NCI-H128 (cell line): ENCODE data around the gene ERI3.

Experiments
- DNase-seq: peaks from one replicate; lab custom pipeline; 2025; ENCODE audit not compliant: unreplicated experiment; lab: John Stamatoyannopoulos, UW

The ERI3 gene

DNA sequence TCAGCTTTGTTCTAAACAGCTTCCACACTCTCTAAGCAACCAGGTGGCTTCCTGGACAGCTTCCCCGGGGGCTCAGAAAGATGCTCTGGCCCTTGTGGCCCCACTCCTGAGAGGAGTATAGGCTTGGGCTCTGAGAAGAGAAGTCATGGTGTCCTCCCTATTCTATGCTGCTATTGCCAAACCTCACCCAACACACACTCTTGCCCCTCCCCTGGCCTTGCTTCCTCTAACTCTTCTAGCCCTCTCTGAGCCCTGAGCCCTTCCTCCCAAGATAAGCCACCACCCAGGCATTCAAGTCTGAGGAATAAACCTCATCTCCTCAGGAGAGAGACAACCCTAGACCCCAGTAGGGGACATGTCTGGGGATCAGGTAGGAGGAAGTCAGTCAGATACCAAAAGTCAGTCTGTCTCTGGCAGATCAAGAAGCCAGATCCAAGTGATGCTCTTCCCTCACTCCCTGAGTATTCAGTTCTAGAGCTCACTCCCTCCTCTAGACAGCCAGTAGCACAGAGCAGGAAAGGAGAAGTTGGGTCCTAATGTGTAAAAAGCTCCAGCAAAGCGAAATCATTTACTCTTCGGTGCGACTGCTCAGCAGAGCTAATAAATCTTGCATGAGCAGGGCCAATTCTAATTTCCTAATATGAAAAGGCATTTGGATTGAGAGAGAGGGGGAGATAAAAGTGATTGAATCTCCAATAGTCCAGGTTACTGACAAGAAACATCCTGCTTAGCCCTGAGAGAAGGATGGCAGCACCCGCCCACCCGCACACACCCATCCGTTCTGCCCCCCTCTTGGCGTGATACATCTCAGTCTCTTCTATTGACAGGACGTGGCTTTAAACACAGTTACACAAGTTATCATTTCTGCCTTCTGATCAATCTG, 91.2 kb downstream of the ERI3 start:
- DNase-seq, result no peak

DNA sequence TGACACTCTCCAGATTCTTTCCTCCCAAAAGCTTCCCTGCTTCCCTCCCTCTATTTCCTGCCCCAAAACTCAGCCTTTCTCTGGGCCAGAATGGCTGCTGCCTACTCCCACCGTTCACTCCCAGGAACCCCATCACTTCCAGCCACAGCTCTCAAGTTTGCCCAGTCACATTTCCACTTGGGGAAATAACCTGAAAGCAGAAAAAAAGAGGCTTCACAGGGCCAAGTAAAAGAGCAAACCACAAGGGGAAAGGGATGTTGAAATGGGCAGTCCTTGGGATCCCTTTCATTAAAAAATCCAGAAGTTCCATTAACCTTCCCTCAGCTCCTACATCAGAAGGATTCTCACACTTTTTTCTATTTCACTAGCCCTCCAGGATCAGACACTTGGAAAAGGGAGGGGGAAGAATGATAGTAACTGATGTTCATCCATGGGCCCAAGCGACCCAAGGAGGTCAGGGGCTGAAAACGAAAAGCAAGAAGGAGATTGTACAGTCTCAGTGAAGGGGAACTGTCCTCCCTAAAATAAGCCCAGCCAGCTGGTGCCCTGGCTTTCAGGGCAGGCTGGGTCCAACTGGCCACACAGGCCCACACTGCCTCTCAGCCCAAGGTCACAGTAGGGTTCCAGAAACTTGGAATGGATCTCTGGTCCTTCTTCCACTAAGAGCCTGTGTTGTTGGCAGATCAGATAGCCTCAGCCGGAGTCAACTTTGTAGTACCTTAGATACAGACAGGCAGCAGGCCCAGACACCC, 92.1 kb downstream of the ERI3 start:
- no peak for DNase-seq

DNA sequence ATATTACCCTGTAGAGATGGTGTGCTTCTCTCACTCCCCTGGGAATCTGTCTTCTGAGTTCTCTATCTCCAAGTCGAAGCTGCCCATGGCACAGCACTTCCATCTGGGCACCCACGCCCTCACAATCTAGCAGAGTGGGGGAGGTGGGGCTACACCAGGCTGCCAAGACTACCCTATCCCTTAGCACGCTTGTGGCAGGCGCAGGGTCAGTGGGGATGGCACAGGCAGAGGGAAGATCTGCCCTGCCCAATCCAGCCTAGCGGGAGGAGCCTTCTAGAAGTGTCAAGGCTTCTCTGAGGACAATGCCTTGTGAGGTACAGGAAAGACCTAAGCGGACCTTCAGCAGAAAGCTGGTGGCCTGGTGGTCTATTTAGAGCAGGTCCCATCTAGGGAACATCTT, 92.6 kb downstream of the ERI3 start:
- no peak for DNase-seq

DNA sequence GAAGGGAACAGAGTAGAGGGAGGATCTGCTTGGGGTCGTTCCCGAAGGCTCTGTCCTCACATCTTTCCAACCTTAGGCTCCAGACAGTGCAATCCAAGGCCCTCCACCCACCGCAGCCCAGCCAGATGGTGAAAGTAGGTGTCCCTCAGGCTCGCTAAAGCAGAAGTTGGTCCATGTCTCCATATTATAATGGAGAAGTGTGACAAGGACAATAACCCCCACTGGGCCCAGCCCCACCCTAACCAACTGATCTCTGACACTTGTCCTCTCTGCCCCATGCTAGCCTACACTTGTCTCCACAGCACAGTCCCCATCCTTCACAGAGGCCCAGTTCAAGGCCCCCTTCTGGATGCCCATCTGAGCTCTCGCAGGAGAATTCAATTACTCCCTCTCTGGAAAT, 93.1 kb downstream of the ERI3 start:
- DNase-seq, result no peak

DNA sequence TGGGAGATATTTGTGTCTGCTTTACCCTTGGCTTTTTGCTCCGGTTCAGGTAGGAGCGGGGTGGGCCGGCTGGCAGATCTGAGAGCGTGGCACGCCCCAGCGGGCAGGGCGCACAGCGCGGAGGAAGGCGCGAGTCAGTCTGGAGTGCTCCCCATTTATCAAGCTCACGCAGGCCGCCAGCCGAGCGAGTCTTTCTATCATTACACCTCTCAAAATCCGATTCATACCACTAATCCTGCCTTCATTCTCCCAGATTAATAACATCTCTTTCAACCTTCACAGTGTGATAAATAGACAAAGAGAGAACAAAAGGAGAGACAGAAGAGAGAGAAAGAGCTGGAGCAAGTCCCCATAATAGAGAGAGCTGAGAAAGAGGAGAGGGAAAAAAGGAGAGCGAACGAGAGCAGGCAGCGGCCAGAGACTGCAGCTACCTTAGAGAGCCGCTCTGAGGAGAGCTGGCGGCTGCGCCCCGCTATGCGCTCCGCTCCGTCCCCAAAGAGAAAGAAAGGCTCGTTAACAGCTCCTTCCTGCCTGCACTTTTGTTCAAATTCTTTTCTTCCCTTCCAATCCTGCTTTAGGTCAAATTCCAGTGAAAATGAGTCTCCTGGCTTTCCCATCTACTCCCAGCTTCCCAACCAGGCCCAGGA, 93.8 kb downstream of the ERI3 start:
- DNase-seq, result no peak

DNA sequence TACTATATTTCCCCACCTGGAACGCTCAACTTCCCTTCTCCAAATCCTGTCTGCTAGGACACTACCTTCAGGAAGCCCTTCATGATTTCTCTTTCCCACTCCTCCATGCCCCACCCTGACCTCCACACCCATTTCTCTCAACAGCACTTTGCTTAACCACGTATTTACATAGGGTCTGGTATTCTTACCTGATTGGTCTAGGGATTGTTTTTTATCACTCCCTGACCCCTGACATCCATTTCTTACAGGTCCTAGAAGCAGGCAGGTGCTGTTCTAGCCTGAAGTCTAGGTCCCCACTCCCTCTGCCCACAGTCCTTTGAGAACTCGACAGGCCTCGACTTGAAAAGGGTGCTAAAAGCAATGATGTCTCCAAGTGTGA, 94.3 kb downstream of the ERI3 start:
- DNase-seq, result no peak

DNA sequence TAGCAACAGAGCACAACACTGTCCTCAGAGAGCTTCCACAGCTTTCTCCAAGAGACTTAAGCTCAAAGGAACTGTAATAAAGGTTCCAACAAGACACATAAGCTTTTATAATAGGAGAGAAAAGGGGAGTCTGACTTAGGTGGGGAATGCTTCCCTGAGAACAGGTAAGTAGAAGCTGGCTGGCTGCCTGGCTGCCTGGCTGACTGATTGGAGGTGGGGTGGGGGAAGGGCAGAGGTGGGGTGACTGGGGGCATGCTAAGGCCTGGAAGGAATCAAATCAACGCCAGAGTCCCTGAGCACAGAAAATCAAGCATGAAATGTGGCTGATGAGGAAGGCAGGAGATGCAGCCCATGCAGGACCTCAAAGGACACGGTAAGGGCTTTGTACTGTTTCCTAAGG, 96.0 kb downstream of the ERI3 start:
- DNase-seq, result no peak

DNA sequence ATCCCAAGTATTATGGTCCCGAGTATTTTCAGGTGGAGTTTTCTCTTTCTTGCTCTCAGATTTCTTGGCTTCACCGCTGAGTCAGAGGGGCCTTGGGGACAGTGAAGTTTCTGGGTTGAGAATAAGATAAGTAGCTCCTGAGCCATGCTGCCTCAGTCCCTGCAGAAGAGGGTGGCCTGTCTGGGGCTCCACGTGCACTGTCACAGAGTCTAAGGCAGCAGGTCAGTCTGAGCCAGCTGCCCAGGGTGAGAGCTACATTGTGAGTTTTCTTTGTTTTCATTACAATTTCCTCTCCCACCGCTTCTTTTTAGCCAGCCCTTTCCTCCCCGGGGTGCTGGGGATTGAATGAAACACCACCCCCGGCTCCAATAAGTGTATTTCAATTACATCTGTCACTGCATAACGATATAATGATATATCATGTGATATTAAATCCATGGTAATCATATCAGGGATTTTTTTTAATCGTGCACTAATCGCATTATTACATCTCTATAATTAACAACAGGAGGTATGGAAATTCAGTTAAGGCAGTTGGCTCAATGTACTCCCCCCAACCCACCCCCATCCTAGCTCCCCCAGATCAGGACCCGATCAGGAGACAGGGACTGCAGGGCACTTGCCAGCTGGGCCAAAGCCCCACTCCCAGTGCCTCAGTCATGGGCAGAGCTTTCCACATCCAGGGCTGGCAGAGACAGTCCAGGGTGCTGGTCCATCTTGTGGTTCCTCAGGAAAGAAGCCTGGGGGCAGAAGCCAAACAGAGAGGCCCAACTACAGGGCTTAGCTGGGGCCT, 98.1 kb downstream of the ERI3 start:
- DNase-seq, result no peak

DNA sequence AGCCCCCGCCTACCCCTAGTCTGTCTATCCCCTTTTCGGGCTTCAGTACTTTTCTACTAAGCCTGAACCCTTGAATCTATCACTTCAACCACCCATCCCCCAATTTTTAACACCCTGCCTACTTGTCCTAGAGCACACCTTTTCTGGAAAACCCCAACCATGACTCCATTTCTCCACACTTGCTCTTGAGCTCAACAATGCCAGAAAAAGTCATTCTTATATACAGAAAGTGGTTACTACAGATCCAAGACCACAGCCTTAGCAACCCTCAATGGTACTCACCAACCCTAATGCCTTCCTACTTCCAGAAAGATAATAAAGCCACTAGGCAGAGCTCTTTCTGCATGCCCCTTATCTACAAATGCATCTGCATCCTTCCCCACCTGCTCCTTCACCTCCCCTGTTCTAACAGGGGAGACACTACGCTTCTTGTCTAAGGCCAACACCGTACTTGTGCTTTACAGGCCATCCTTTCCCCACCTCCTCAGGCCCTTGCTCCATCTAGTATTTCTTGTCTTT, 100.6 kb downstream of the ERI3 start:
- DNase-seq, result no peak

DNA sequence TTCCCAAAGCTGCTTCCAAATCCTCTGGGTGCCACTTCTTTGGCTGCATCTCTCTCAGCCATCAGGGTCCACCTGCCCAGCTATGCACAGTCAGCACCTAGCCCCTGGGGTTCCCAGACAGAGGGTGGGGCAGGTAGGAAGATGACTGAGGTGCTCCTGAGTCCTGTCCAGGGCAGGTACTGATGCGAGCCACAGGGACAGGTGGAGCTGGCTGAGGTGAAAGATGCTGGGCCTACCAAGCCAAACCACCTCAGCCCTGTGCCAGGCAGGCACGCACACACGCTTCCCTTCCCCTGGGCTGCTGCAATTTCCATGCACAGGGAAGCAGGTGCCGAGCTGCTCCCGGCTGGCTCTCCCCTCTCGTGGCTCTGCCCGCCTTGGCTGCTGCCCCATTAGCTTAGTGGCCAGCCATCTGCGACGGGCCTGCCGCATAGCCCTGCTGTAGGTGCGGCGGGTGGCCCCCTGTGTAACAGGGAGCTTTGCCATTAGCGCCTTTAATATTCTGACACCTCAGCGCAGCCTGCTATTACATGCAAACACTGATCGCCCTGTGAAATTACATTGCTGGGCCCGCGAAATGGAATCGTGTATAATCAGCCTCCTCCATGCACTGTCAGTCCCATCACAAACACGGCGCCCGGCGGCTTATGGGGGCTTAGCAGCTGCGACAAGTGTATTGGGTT, 102.9 kb downstream of the ERI3 start:
- DNase-seq, result no peak

DNA sequence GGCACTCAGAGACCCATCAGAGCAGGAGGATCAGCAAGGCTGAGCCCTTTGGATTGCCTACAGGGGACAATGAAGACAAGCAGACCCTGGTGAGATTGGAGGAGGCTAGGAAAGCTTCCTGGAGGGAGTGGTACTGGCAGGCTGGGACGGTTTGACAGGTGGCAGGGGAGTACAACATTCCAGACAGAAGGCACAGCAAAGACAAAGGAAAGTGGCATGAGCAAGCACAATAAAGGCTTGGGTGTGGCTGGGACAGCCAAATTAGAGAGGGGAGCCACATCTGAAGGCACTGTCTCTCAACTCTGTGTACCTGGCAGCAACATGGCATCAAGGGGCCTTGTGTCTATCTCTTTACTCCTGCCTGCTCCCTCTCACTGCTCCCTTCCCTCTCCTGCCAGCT, 103.6 kb downstream of the ERI3 start:
- DNase-seq, result no peak

DNA sequence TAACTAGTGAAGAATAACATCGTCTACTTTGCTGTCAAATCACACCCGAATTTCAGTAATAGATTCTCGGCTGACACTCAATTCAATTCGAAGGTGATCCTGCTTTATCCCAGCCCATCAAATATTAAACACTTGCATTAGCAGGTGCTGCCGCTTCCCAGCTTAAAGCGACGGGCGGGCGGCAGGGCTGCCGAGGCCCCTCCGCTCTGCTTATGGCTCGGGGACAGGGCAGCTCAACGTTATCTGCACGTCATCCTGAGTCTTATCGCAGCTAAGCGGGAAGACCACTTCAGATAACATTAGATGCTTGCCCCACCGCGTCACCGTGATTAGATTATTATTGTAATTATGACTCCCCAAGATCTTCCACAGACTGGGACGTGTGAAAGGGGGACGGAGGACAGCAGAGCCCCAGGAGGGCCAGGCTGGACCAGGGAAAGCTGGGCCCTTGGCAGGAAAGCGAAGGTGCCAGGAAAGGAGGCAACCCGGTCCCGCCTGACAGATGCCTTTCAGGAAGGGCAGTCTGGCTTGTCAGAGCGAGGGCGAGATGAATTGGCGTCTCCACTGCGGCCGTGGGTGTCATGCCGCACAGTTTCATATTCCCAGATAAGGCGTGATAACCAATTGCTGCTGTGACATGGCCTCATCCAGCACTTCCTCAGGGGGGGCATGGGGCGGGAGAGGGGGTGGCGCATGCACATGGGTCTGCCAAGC, 104.8 kb downstream of the ERI3 start:
- no peak for DNase-seq

DNA sequence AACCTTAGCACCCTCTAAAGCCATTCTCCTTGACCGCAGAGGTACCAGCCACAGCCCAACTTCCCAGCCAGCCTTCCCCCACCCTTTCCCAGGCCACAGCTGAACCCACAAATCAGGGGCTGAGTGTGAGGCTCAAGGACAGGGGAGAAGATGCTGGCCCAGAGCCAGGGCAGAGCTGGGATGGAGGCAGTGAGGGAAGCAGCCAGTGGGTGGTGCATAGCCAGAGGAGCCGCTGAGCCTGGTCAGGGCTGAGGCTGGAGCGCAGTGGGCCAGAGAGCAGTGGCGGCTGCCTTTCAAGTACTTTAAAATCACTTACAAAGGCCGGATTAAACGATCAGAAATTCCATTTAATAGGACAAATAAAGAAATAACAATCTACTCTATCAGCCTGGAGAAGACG, 105.5 kb downstream of the ERI3 start:
- DNase-seq, result no peak

DNA sequence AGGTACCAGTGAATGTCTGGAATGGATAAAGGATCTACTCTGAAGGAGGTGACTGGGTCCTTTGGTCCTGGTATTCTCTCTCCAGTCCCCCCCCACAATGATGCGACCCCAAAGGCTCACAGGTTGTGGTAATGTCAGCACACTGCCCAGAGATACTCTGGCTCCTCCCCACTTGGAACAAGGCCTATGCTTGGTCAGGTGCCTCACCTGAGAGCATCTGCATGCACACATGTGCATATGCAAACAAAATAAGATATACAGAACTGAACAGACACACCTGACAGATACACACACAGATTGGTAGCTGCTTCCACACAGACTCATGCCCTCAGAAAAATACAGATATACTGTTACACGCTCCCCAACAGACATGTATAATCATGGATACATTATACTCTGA, 108.3 kb downstream of the ERI3 start:
- DNase-seq, result no peak

DNA sequence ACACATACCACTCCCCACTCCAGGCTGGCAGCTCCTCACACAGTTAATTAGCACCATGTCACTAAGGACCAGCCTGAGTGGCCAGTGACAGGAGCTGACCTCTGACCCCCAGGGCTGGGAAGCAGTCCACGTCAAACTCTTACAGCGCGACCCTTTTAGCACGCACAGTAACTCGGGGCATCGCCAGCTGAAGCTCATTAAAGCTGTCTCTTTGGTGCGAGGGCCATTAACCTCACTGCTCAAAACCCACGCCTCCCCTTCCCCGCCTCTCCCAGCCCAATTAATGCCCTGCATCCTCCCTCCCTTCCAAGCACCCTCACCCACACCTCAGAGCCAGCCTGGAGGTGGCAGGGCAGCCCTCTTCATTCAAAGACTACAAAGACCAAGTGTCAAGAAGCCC, 110.1 kb downstream of the ERI3 start:
- DNase-seq, result no peak

DNA sequence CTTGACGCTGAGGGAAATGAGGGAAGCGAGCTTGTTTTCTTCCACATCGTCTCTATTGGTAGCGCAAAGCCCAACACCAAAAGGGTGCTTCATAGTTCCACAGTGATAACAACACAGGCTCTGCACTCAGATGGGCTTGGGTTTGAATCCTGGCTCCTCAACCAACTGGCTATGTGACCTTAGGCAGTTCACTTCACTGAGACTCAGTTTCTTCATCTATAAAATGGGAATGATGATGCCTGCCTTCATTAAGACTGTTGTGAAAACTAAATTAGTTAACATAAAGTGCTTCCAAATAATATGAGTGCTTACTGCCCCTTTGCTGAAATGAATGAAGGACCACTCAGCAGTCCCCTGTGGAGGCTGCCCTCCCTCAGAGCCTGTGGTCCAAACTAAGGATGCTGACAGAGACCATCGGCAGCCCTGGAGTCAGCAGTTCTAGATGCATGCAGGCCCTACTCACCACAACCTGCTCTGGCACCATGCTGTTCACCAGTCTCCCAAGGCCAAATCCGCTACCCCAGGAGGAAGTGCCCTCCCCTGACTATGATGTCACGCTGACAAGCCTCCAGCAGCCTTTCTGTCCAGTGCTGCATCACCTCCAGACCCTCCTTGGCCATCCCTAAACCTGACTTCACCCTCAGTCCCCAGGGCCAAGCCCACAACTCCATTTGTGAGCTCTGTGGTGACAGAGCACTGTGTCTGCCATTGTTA, 111.1 kb downstream of the ERI3 start:
- DNase-seq, result no peak

DNA sequence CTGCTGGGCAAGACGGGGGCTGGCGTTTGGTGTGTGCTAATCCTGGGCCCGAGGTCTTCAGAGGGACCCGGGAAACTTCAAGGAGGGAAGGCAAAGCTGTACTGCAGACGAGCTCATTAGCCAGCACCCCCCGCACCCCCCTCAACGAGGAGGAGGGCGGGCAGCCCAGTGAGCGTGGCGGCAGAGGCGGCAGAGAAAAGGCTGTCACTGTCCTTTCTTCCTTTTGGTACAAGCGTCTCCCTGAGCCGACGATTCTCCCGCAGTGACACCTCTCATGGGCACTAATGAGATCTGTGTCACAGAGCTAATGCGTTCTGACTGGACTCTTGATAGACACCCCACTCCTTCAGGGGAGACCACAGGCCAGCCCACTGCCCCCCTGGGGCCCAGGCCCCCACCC, 112.3 kb downstream of the ERI3 start:
- no peak for DNase-seq

DNA sequence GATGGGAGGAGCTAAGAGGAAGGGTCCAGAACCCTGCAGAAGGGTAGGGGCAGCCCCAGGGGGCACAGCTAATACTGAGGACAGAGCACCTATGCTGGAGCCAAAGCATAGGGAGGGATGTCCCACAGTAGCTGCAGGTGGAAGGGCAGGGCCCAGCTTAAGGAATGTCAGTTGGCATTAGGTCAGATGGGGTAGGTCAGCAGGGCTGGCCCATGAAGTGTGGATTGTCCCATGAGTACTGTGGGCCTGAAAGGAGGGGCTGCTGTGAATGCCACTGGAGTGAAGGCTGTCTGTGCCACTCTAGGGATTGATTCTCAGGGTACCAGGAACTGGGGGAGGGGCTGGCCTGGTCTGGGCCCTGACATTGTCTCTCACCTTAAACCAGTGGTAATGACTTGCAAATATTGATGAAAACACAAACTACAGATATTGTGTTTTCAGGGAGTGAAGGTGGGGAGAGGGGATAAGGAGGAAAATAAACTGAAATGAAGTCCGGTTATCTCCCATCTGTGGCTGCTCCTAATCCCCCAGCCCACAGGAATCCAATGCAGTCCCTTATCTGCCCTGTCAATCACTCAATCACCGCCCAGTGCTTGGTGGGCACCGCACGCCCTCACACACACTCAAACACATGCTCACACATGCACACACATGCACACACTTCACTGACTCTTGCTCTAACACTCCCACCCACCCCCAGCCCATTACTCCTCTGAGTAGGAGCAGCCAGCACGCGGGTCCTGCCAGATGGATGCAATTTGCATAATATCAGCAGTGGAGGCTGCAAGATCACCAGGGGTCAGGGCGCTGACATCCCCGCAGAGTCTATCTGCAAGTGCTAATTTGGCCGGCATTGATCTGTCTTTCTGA, 114.0 kb downstream of the ERI3 start:
- no peak for DNase-seq
